Thymus (tissue), 11 donors: ENCODE measurements around the gene C1RL. TPM values are rescaled to one million over a fixed set of nuclear protein-coding genes. Genes with fewer than 3 reads are reported as not detected.

Experiments used
- DNase-seq, 9 donors: peaks; one replicate each; pipeline ENCODE4 v3.0.0-alpha.2; 2013; ENCODE audit warnings: low spot score in 9 of 9, low read depth in 6 of 9, missing footprints in 1 of 9
- H3K27ac ChIP-seq, 2 donors: one replicate each; pipeline ENCODE4 v1.5.1; 2013; ENCODE audit warnings: control low read depth in 1 of 2, low read depth in 1 of 2, low read length in 1 of 2, mild to moderate bottlenecking in 1 of 2, moderate library complexity in 1 of 2
- H3K27me3 ChIP-seq, 2 donors: one replicate each; pipeline ENCODE4 v1.5.1; 2013; ENCODE audit warnings: low read length in 1 of 2; ENCODE audit not compliant: control insufficient read depth in 2 of 2, insufficient read depth in 1 of 2
- H3K36me3 ChIP-seq, 2 donors: one replicate each; pipeline ENCODE4 v1.5.1; 2013; ENCODE audit warnings: low read length in 1 of 2, mild to moderate bottlenecking in 1 of 2, moderate library complexity in 1 of 2; ENCODE audit not compliant: control insufficient read depth in 2 of 2, insufficient read depth in 2 of 2
- H3K4me1 ChIP-seq, 2 donors: one replicate each; pipeline ENCODE4 v1.5.1; 2013; ENCODE audit warnings: low read length in 2 of 2; ENCODE audit not compliant: control insufficient read depth in 2 of 2, insufficient read depth in 2 of 2
- H3K4me3 ChIP-seq, 2 donors: one replicate each; pipeline ENCODE4 v1.5.1; 2013; ENCODE audit warnings: low read length in 2 of 2, control low read depth in 1 of 2, mild to moderate bottlenecking in 1 of 2
- H3K9me3 ChIP-seq, 2 donors: one replicate each; pipeline ENCODE4 v1.5.1; 2013; ENCODE audit warnings: low read length in 1 of 2, mild to moderate bottlenecking in 1 of 2; ENCODE audit not compliant: control insufficient read depth in 2 of 2, insufficient read depth in 1 of 2
- WGBS: extraction: QIAGEN DNeasy Blood & Tissue Kit; methylation state at CpG from one replicate; pipeline ENCODE4 v1.1.7; 2013; 5-methylcytosine and 5-hydroxymethylcytosine counted together
- polyA plus RNA-seq: library from polyadenylated mRNA; stranded (reverse); fragments of 200-250 nt; gene quantifications from one replicate; pipeline ENCODE4 v1.2.3, GENCODE V29; 2013
- total RNA-seq: library from RNA; stranded (reverse); fragments of 120-200 nt; gene quantifications from one replicate; pipeline ENCODE4 v1.2.4, GENCODE V29; 2013
- donor health status: healthy.

Gene C1RL
- total and polyA plus RNA-seq, 2 donors = 17.4 to 54.8 TPM

DNA sequence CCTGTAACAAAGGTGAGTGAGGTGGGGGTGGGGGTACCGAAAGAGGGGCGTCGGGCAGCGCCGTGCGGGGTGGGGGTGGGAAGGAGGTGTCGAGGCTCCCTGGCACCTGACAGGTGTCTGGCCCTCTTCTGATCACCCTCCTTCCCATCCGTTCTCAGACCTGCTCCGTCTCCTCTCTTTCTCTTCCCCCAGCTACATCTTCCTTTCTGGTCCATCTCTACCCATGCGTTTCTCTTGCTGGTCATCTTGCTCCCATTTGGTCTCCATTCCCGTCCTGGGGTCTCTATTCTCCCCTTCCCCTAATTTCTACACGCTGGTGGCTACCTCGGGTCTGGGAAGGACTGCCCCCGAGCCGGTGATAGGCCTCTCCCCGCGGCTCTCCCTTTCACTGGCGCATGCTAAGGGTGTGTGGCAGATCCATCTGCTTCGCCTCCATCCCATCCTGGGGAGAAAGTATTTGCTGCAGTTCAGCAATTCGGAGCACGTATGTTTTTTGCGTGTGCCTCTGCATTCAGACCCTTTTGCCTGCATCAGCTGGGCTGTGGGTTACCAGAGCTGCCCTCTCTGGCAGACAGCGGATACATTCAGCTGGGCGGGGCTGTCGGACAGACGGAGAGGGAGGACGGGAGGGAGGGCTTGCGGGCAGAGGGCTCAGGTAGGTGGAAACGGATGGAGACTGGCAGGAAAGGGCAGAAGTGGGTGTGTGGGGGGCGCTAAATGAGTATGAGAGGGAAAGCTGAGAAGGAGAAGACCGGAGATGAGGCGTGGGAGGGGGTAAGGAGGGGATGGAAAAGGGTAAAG, 21.9 kb upstream of the C1RL start:
- peak in 2 of 9 donors; percentile 18 to 44 for DNase-seq
- H3K27ac ChIP-seq = peak overlapping the region; percentile 21 to 71

DNA sequence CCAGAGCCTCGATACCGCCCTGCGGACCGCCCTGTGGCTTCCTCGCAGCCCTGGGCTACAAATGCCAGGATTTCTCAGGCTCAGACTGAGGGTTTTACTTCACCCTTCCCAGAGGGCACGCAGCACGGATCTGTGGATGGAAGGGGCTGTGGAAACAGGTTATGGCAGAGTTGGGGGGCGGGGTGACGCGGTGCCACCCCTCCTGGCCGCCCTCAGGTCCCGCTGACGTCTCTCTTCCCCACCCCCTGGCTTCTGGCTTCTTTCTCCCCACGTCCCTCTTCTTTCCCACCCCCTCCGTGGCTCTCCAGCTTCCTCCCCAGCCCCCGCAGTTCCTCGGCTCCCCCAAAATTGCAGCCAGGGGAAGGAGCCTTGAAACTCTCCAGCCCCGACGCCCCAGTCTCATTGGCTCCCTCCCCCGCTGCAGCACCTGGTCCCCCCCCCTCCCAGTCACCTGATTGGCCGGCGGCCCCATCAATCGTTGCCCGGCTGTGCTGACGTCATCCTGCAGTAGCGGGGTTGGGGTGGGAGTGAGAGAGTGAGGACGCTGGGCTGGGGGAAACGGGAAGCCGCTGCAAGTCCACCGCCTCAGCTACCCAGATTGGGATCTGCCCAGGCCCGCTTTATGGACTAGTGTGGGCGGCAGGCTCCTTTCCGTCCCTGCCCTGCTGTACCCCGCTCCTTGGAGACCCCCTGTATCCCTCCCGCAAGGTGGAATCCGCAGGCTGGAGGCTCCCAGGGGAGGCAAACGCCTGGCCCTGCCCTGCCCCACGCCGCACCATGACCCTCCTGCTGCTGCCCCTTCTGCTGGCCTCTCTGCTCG, 21.1 kb upstream of the C1RL start, which contains the start of gene CLSTN3:
Gene CLSTN3, plus strand, starts transcription at position 500 of the 820 bp plus-strand sequence. Its CDS starts 278 bp downstream, at position 778.
- DNase-seq = peak; percentile 74 to 94 (median 80)

More for the DNA sequence above, 21.9 kb upstream of the C1RL start:
- peaks cover 0 to 12% of the 10 kb centered on the region in 2 donors for H3K27me3 ChIP-seq
- H3K36me3 ChIP-seq = peaks cover 18 to 26% of the 10 kb centered on the region in 2 donors
- 1% methylated on average over 32 of the region's 32 CpGs for WGBS
- peaks cover 12 to 40% of the 10 kb centered on the region in 2 donors for H3K4me1 ChIP-seq
- H3K9me3 ChIP-seq = no peaks in the 10 kb centered on the region
- peak overlapping the region; percentile 62 to 68 for H3K4me3 ChIP-seq

DNA sequence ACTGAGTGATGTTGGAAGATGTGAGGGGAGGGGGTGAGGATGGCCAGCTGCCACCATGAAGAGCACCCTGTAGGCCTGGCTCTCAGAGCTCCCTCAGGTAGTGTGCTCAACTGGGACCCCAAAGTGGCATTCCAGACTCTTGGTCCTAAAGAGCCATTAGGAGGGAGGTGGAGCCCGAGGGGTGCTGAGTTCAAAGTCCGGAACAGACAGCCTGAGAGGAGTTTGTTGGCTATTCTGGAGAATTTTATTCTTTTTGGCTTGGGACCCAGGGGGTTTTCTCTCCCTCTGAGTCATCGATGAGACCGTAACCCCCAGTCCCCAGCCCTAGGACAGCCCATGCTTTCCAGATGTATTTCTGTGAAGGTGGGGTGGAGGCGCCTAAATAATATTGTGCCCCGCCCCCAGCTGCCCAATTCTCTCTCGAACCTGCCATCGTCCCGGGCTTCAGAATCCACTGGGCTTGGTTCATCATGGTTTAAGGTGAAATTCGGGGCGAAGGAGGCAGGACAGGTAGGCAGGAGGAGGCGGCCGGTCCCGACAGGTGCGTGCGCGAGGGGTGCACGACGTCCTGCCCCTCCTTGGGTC, 20.4 kb upstream of the C1RL start:
- peak overlapping the region; percentile 58 to 68 for H3K27ac ChIP-seq
- DNase-seq = no peak
- peak overlapping the region; percentile 62 to 68 for H3K4me3 ChIP-seq
- peaks cover 12 to 40% of the 10 kb centered on the region in 2 donors for H3K4me1 ChIP-seq
- WGBS = 14% methylated on average over 19 of the region's 19 CpGs
- H3K36me3 ChIP-seq = peaks cover 8 to 14% of the 10 kb centered on the region in 2 donors
- no peaks in the 10 kb centered on the region for H3K9me3 ChIP-seq
- H3K27me3 ChIP-seq = peaks cover 0 to 12% of the 10 kb centered on the region in 2 donors

More for the DNA sequence above, 21.1 kb upstream of the C1RL start, which contains the start of gene CLSTN3:
- peaks cover 10 to 19% of the 10 kb centered on the region in 2 donors for H3K36me3 ChIP-seq
- H3K27me3 ChIP-seq = peaks cover 0 to 12% of the 10 kb centered on the region in 2 donors
- under 1% methylated on average over 40 of the region's 40 CpGs for WGBS
- peak within 1 kb of the TSS; percentile 68 to 71 for H3K27ac ChIP-seq
- peaks cover 12 to 40% of the 10 kb centered on the region in 2 donors for H3K4me1 ChIP-seq
- no peaks in the 10 kb centered on the region for H3K9me3 ChIP-seq
- H3K4me3 ChIP-seq = peak within 1 kb of the TSS; percentile 62 to 68

DNA sequence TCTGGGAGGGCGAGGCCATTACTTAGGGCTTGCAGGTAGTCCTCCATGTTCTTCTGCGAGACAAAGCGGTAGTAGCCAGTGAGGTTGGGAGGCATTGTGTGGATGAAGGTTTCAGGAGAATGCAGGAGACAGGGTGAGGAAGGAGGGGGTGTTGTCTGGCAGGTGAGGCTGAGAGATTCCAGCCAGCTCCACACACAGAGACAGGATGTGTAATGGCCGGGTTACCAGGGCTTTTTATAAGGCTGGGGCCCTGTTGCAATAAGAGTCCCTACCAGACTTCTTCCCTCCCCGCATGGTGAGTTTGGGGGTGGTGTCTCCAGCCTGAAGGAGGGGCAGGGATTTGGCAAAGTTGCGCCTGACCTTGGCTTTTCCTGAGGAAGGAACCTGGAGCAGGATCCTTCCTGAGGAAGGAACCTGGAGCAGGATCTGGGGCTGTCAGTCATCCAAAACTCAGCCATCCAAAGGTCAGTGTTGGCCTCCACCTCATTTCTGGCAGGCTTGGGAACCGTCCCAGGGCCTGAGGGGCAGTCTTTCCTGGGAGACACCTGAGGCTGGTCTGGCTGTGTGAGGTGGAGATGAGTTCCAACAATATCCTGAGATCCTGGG, 19.8 kb upstream of the C1RL start, which contains the start of gene RBP5:
Gene RBP5, minus strand, starts transcription at position 209 of the 606 bp plus-strand sequence. Its CDS starts 114 bp downstream, at position 95.
- Histone ChIP-seq H3K27ac (peak within 1 kb of the TSS; percentile 58 to 68), H3K9me3 (no peaks in the 10 kb centered on the region), H3K27me3 (peaks cover 0 to 12% of the 10 kb centered on the region in 2 donors), H3K4me3 (peak within 1 kb of the TSS; percentile 62 to 68), H3K4me1 (peaks cover 12 to 46% of the 10 kb centered on the region in 2 donors), H3K36me3 (peaks cover 3 to 10% of the 10 kb centered on the region in 2 donors)
- DNase-seq = no peak
- WGBS = 87% methylated on average over 7 of the region's 7 CpGs

DNA sequence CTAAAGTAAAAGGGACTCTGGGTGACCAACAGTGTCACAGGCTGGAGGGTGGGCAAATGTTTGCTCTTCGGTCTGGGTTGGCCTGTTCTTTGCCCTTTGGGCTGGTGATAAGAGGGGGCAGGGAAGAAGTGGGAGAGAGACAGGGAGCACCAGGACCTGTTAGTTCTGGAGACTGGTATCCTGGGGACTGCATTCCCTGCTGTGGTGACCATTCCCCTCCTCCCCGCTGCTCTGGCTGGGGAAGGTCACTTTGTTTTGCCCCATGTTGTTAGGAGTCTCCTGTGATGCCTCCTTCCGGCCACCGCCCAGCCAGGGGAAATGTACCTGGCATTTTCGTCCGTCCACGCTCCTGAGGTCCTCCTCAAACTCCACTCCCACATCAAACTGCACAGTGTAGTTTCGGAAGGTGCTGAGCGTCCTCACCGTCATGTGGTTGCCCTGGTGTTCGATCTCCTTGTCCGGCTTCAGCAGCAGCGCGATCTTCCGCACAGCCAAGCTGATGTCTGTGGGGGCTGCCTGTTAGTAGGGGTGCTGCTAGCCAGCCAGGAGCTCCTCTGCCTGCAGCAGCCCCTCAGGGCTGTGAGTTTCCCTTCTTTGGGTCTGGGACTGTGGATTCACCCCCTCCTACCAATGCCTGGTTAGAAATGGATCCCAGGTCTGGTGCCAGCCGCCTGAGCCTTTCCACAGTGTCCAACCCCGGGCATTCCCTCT, 19.1 kb upstream of the C1RL start:
- H3K27ac ChIP-seq = peak overlapping the region; percentile 44 to 46
- H3K9me3 ChIP-seq = no peaks in the 10 kb centered on the region
- WGBS = 95% methylated on average over 17 of the region's 17 CpGs
- no peak for DNase-seq
- peaks cover 12 to 47% of the 10 kb centered on the region in 2 donors for H3K4me1 ChIP-seq
- H3K36me3 ChIP-seq = peaks cover 0 to 6% of the 10 kb centered on the region in 2 donors
- H3K4me3 ChIP-seq = peak overlapping the region in 1 of 2 donors; percentile 9
- peaks cover 0 to 12% of the 10 kb centered on the region in 2 donors for H3K27me3 ChIP-seq

DNA sequence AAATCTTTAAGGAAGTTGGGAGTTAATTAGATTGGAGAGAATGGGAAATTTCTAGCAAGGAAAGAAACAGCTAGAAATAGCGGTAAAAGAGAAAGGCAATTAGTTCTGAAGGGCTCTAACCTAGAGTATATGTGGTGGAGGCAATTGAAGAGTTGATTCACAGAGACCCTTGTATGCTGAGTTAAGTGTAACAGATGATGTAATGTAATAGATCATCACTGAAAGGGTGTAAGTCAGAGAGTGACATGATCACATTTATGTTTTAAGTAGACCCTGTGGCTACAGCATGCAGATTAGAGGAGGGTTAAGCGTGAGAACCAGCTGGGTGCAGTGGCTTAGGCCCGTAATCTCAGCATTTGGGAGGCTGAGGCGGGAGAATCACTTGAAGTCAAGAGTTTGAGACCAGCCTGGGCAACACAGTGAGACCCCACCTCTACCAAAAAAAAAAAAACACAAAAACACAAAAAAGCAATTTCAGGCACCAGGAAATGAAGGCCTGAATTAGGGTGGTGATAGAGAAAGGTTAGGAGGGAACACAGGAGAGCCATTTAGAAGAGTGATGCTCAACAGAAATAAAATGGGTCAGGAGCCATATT, 16.7 kb upstream of the C1RL start:
- 72% methylated on average over 4 of the region's 4 CpGs for WGBS
- Histone ChIP-seq H3K27ac (no peak overlapping the region), H3K9me3 (no peaks in the 10 kb centered on the region), H3K27me3 (peaks cover 0 to 5% of the 10 kb centered on the region in 2 donors), H3K4me3 (no peak overlapping the region), H3K4me1 (peaks cover 6 to 39% of the 10 kb centered on the region in 2 donors), H3K36me3 (no peaks in the 10 kb centered on the region)
- DNase-seq = no peak

DNA sequence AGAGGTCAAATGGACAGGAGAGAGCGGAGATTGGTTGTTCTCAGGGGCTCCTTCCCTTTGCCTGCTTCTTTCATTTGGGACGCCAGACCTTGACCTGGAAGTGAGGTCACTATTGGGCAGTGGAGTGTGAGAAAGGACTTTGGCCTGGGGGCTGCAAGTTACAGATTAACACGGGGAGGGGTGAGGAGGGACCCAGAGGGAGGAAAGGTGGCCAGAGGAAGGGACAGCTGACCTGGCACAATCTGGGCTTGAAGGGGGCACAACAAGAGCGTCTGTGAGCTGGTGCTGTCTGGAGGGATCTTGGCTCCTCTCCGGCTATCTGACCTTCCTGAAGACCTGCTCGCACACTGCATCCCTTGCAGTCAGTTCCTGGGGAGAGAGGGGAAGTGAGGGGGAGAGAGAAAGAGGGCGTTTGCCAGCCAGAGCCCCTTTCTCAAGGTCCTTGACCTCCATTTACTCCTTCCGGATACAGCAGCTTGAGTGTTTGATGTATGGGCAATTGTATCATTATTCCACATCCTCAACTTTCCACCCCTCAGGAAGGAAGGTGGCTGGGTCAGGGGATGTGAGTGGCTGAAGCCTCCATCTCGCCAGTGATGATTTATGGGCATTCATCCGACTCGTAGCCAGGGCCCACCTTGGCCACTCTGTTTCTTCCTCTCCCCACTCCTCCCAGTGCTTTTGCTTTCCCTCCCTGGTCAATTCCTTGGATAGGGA, 14.9 kb upstream of the C1RL start:
- peaks cover 0 to 25% of the 10 kb centered on the region in 2 donors for H3K4me1 ChIP-seq
- no peak for DNase-seq
- H3K9me3 ChIP-seq = no peaks in the 10 kb centered on the region
- no peak overlapping the region for H3K4me3 ChIP-seq
- H3K27ac ChIP-seq = peak overlapping the region in 1 of 2 donors; percentile 13
- H3K36me3 ChIP-seq = no peaks in the 10 kb centered on the region
- peaks cover 0 to 2% of the 10 kb centered on the region in 2 donors for H3K27me3 ChIP-seq
- WGBS = 83% methylated on average over 11 of the region's 11 CpGs
